HepG2 (cell line): ENCODE results near the gene IKZF4. TPM values are rescaled to one million over a fixed set of nuclear protein-coding genes. Genes with fewer than 3 reads are reported as not detected.
A peak's percentile ranks its signal among the peaks of the same experiment; 100 is the strongest.

Experiments
- ATAC-seq: fragments of 200-7000 bp; cut with Tn5 transposase; 3 replicates; pipeline ENCODE4 v1.9.1; 2020; ENCODE audit warnings: mild to moderate bottlenecking, moderate library complexity
- BruUV-seq: library from RNA; stranded (reverse); fragments of 400-500 nt; replicated peaks from 2 replicates; lab custom pipeline; 2021; lab: Mats Ljungman, UMichigan
- CTCF ChIA-PET: fragments of 300-600 bp; formaldehyde crosslinking; extraction: SDS; loops from one replicate; lab custom pipeline; 2021; ENCODE audit warnings: low total read pairs, inconsistent platforms, low intra/inter-chr PET ratio; lab: Yijun Ruan, JAX
- POLR2A ChIA-PET: fragments of 350-600 bp; sonication (Branson Sonifier 250); formaldehyde crosslinking; loops from one replicate; lab custom pipeline; 2020; ENCODE audit warnings: antibody characterized with exemption, inconsistent platforms; lab: Yijun Ruan, JAX
- DNase-seq: peaks from one replicate; pipeline ENCODE4 v3.0.0-alpha.2; 2015; ENCODE audit warnings: low spot score
- FAIRE-seq: peaks from 3 replicates; lab custom pipeline; 2011; peaks lifted over from hg19 to GRCh38; lab: Jason Lieb, UNC
- H2AFZ ChIP-seq: one replicate; pipeline ENCODE4 v1.6.1; 2011; ENCODE audit warnings: low read length, inconsistent platforms
- H3K27ac ChIP-seq: fragments of 300-600 bp; 3 replicates; pipeline ENCODE4 v1.8.0; 2011; ENCODE audit warnings: mixed run types, mild to moderate bottlenecking, mixed read lengths, low read length, inconsistent platforms; ENCODE audit not compliant: insufficient read depth; ENCODE audit errors: extremely low read length
- H3K27me3 ChIP-seq, 2 experiments: fragments of 200-600 bp in 1 of 2; 2 replicates in 1 of 2; 3 replicates in 1 of 2; pipeline versions ENCODE4 v1.6.0 to v1.8.0; 2011; ENCODE audit warnings: low read length in 2 of 2, mild to moderate bottlenecking in 2 of 2, moderate library complexity in 2 of 2, inconsistent platforms in 1 of 2; ENCODE audit not compliant: insufficient read depth in 2 of 2, control insufficient read depth in 1 of 2
- H3K36me3 ChIP-seq, 2 experiments: fragments of 200-600 bp in 1 of 2; replicated peaks in 1 of 2; 2 replicates in 1 of 2; 3 replicates in 1 of 2; pipeline versions ENCODE4 v1.5.1 to v1.8.0; 2011; ENCODE audit warnings: low read length in 2 of 2, inconsistent platforms in 1 of 2; ENCODE audit not compliant: insufficient read depth in 2 of 2, control insufficient read depth in 1 of 2
- H3K4me1 ChIP-seq: 2 replicates; pipeline ENCODE4 v1.5.1; 2012; ENCODE audit warnings: low read length, inconsistent platforms; ENCODE audit not compliant: insufficient read depth
- H3K4me2 ChIP-seq: 2 replicates; pipeline ENCODE4 v1.6.0; 2011; ENCODE audit warnings: low read depth, low read length, inconsistent platforms
- H3K4me3 ChIP-seq, 3 experiments: fragments of 200-600 bp in 1 of 3; sonication (generic), shearing (Covaris generic) in 1 of 3; replicated peaks in 1 of 3; 2 replicates each; pipeline ENCODE4 v1.5.1; 2011 to 2016; ENCODE audit warnings: low read length in 3 of 3, inconsistent platforms in 2 of 3, low read depth in 2 of 3, mild to moderate bottlenecking in 2 of 3, control low read depth in 1 of 3, mixed read lengths in 1 of 3; ENCODE audit not compliant: insufficient read depth in 1 of 3
- H3K79me2 ChIP-seq: one replicate; pipeline ENCODE4 v1.6.1; 2011; ENCODE audit warnings: low read length, inconsistent platforms; ENCODE audit not compliant: insufficient read depth
- H3K9ac ChIP-seq: 2 replicates; pipeline ENCODE4 v1.6.0; 2011; ENCODE audit warnings: mild to moderate bottlenecking, low read depth, low read length, inconsistent platforms; ENCODE audit not compliant: insufficient read depth
- H3K9me3 ChIP-seq: 2 replicates; pipeline ENCODE4 v1.5.1; 2012; ENCODE audit warnings: mild to moderate bottlenecking, low read length
- H4K20me1 ChIP-seq: 2 replicates; pipeline ENCODE4 v1.6.0; 2011; ENCODE audit warnings: inconsistent platforms, mild to moderate bottlenecking, low read length, moderate library complexity; ENCODE audit not compliant: insufficient read depth
- CTCF ChIP-seq: sonication (generic); formaldehyde crosslinking; IDR thresholded peaks from 2 replicates; pipeline ENCODE4 v1.5.0; 2020; ENCODE audit warnings: mild to moderate bottlenecking, missing genetic modification reagents, moderate library complexity
- HNF4A ChIP-seq: sonication (generic); formaldehyde crosslinking; IDR thresholded peaks from 2 replicates; pipeline ENCODE4 v1.4.0; 2020; ENCODE audit warnings: missing genetic modification reagents
- HOXA3 ChIP-seq: sonication (generic); formaldehyde crosslinking; IDR thresholded peaks from 2 replicates; pipeline ENCODE4 v1.5.0; 2020; ENCODE audit warnings: missing genetic modification reagents
- KLF6 ChIP-seq: IDR thresholded peaks from 2 replicates; pipeline ENCODE4 v1.8.0; 2016; ENCODE audit warnings: missing biosample characterization, missing genetic modification reagents
- LCORL ChIP-seq, 2 experiments: fragments of 450-650 bp in 1 of 2; sonication (generic) in 1 of 2; formaldehyde crosslinking in 1 of 2; IDR thresholded peaks; 2 replicates each; pipeline versions ENCODE4 v1.5.0 to v1.6.1; 2017 to 2020; ENCODE audit warnings: antibody characterized with exemption in 1 of 2, missing genetic modification reagents in 1 of 2
- MAF1 ChIP-seq: sonication (generic); formaldehyde crosslinking; IDR thresholded peaks from 2 replicates; pipeline ENCODE4 v1.5.0; 2020; ENCODE audit warnings: missing genetic modification reagents, borderline replicate concordance
- PATZ1 ChIP-seq: sonication (generic); formaldehyde crosslinking; IDR thresholded peaks from 2 replicates; pipeline ENCODE4 v1.4.0; 2020; ENCODE audit warnings: missing genetic modification reagents
- ZBTB34 ChIP-seq: sonication (generic); formaldehyde crosslinking; IDR thresholded peaks from 2 replicates; pipeline ENCODE4 v1.8.0; 2022; ENCODE audit warnings: mild to moderate bottlenecking, missing genetic modification reagents
- ZNF362 ChIP-seq: sonication (generic); formaldehyde crosslinking; IDR thresholded peaks from 2 replicates; pipeline ENCODE4 v1.4.0; 2020; ENCODE audit warnings: missing genetic modification reagents, mild to moderate bottlenecking, borderline replicate concordance
- ZNF512B ChIP-seq: sonication (generic); formaldehyde crosslinking; IDR thresholded peaks from 2 replicates; pipeline ENCODE4 v1.5.1; 2020; ENCODE audit warnings: missing genetic modification reagents, mild to moderate bottlenecking, borderline replicate concordance
- ZNF740 ChIP-seq: sonication (generic); formaldehyde crosslinking; IDR thresholded peaks from 2 replicates; pipeline ENCODE4 v1.4.0; 2020; ENCODE audit warnings: missing genetic modification reagents
- WGBS: methylation state at CpG from one replicate; pipeline ENCODE4 v1.1.6; 2017; ENCODE audit warnings: low lambda C conversion rate; 5-methylcytosine and 5-hydroxymethylcytosine counted together
- in situ Hi-C: cut with HindIII; loops from 2 replicates; pipeline ENCODE4 v1.10.0; 2017; ENCODE audit warnings: low pct_unique_long_range_greater_than_20kb; ENCODE audit not compliant: extremely low pct_ligation_motif_present
- intact Hi-C: fragments of 100-400 bp; cut with micrococcal nuclease; formaldehyde crosslinking; loops from one replicate; pipeline ENCODE4 v1.10.0; 2022; ENCODE audit not compliant: unreplicated experiment
- polyA plus RNA-seq, 8 experiments: library from polyadenylated mRNA; depleted of rRNA in 3 of 8; stranded (reverse) in 7 of 8; unstranded in 1 of 8; fragments of >200 nt; fragmentation: Illumina TruSeq in 4 of 8; extraction: Trizol in 4 of 8; gene quantifications; 2 replicates each; pipeline versions ENCODE4 v1.2.1 to v1.2.3, GENCODE V29; 2011 to 2016; ENCODE audit warnings: low read depth in 4 of 8, missing spikeins in 1 of 8, mixed read lengths in 1 of 8; ENCODE audit not compliant: insufficient read depth in 1 of 8
- total RNA-seq, 5 experiments: library from RNA; depleted of rRNA; stranded (reverse); fragments of >200 nt; fragmentation: Illumina TruSeq; extraction: Trizol; gene quantifications; 2 replicates each; pipeline ENCODE4 v1.2.3, GENCODE V29; 2016; ENCODE audit warnings: low read depth in 1 of 5

Gene IKZF4
- total and polyA plus RNA-seq, 2 of the 13 experiments (the other 11 are each of a cell fraction or from before 2014, with no cell fraction given): 0.58 to 2.2 TPM

GRCh38 chr12:56082967-56083366, 62.1 kb downstream of the IKZF4 start (continued):
- TF ChIP-seq KLF6 (CRISPR knock-in tag) (no peak), ZNF740 (peak; percentile 42; the same call in 1 of the 2 replicates), ZNF512B (no peak), PATZ1 (CRISPR knock-in tag) (peak; percentile 98), LCORL (IDR thresholded peaks at IDR 0.05) (no peak), LCORL (CRISPR knock-in tag; IDR thresholded peaks at IDR 0.05) (0 out of 2 replicates have a peak, but pooled peaks have one; percentile 31), HOXA3 (CRISPR knock-in tag) (peak; percentile 11; the same call in 1 of the 2 replicates)
- TF ChIP-seq, all 625 proteins: peak for 22

- DNase-seq (no peak), FAIRE-seq (no peak), ATAC-seq (no peak)
- in situ Hi-C loops: no loop called here
- Histone ChIP-seq H3K4me2 (no peak overlapping the region; the same call in 1 of the 2 replicates), H3K27ac (peak overlapping the region; percentile 8), H4K20me1 (peaks cover 16% of the 10 kb centered on the region), H3K36me3 (peaks cover 29 to 59% of the 10 kb centered on the region in 2 experiments), H3K4me3 (no peak overlapping the region), H3K9me3 (no peaks in the 10 kb centered on the region), H2AFZ (no peak overlapping the region), H3K79me2 (peaks cover 38% of the 10 kb centered on the region), H3K27me3 (no peaks in the 10 kb centered on the region; a peak in 1 of 5 replicates), H3K4me1 (peaks cover 47% of the 10 kb centered on the region), H3K9ac (no peak overlapping the region)
- no TSS peak for BruUV-seq
- WGBS: 94% methylated on average over 15 of the region's 15 CpGs
- ChIA-PET CTCF (no interaction called here), POLR2A (interaction anchor here (0.7 to 10.2 kb wide), 4 partner anchors 11 to 33 kb away, joined by 3 to 279 read pairs (median 66); partner anchors contain the start of genes PA2G4, RPL41 and ZC3H10)
- intact Hi-C loops: no loop called here
- no peak for TF ChIP-seq ZBTB34
- TF ChIP-seq ZNF362 (CRISPR knock-in tag): no peak
- TF ChIP-seq CTCF: peak; percentile 62
- no peak for TF ChIP-seq MAF1 (CRISPR knock-in tag)
- peak; percentile 40; the same call in 1 of the 2 replicates for TF ChIP-seq HNF4A (CRISPR knock-in tag)
Measured at GRCh38 chr12:56084958-56085543, 64.2 kb downstream of the IKZF4 start.
